ENCODE measurements around the gene ERC1.

- no peak for TF ChIP-seq CTCF (IDR thresholded peaks at IDR 0.05; ENCODE audit: low read length)
- no peak for TF ChIP-seq EZH2 (optimal IDR thresholded peaks at IDR 0.05; ENCODE audit: low read depth, low read length)
These were observed 194.6 kb downstream of the ERC1 start for GRCh38 chr12:1185460-1186182.

Data from MM.1S (cell line).